ENCODE results near the gene ANGPTL2.

ANGPTL2 gene

GRCh38 chr9:127119320-127119709 lies 3.1 kb downstream of the ANGPTL2 start:
- H3K9me3 ChIP-seq (ENCODE audit: control insufficient read depth, insufficient read depth, low read length): no peaks in the 10 kb centered on the region
- no peak overlapping the region for H3K27ac ChIP-seq (ENCODE audit: low read depth, low read length)
- no peaks in the 10 kb centered on the region for H3K36me3 ChIP-seq (ENCODE audit: control insufficient read depth, low read length)
- H3F3A ChIP-seq (ENCODE audit: control insufficient read depth, insufficient read depth): no peaks in the 10 kb centered on the region
- H3K9me2 ChIP-seq (replicated peaks; ENCODE audit: control insufficient read depth, low read length): no peaks in the 10 kb centered on the region
- H4K20me1 ChIP-seq (ENCODE audit: control insufficient read depth, insufficient read depth, low read depth, low read length): 0 out of 2 replicates have a peak, but pooled peaks cover 5% of the 10 kb centered on the region
- H3K79me2 ChIP-seq (ENCODE audit: control insufficient read depth, low read length): no peaks in the 10 kb centered on the region
- no peak overlapping the region for H3K4me3 ChIP-seq (ENCODE audit: low read length)
- no peak overlapping the region for H3K4me2 ChIP-seq (ENCODE audit: low read length)
- peaks cover 11% of the 10 kb centered on the region for H3K27me3 ChIP-seq (ENCODE audit: control insufficient read depth, low read length)
- TF ChIP-seq CTCF (IDR thresholded peaks at IDR 0.05; ENCODE audit: low read depth, low read length, poor library complexity, severe bottlenecking): no peak
- no peak for TF ChIP-seq EZH2phosphoT487 (IDR thresholded peaks at IDR 0.05; ENCODE audit: borderline replicate concordance, low read length)
- peaks cover 20% of the 10 kb centered on the region for H3K4me1 ChIP-seq (ENCODE audit: control insufficient read depth, low read length)

- Histone ChIP-seq H3K9me2 (replicated peaks; ENCODE audit: control insufficient read depth, low read length) (no peaks in the 10 kb centered on the region), H3K4me1 (ENCODE audit: control insufficient read depth, low read length) (peaks cover 20% of the 10 kb centered on the region), H3K36me3 (ENCODE audit: control insufficient read depth, low read length) (no peaks in the 10 kb centered on the region), H3K9me3 (ENCODE audit: control insufficient read depth, insufficient read depth, low read length) (no peaks in the 10 kb centered on the region), H3K4me3 (ENCODE audit: low read length) (no peak overlapping the region), H3F3A (ENCODE audit: control insufficient read depth, insufficient read depth) (no peaks in the 10 kb centered on the region), H4K20me1 (ENCODE audit: control insufficient read depth, insufficient read depth, low read depth, low read length) (0 out of 2 replicates have a peak, but pooled peaks cover 5% of the 10 kb centered on the region), H3K27ac (ENCODE audit: low read depth, low read length) (no peak overlapping the region), H3K79me2 (ENCODE audit: control insufficient read depth, low read length) (no peaks in the 10 kb centered on the region), H3K4me2 (ENCODE audit: low read length) (no peak overlapping the region), H3K27me3 (ENCODE audit: control insufficient read depth, low read length) (peaks cover 11% of the 10 kb centered on the region)
- TF ChIP-seq EZH2phosphoT487 (IDR thresholded peaks at IDR 0.05; ENCODE audit: borderline replicate concordance, low read length) (no peak), CTCF (IDR thresholded peaks at IDR 0.05; ENCODE audit: low read depth, low read length, poor library complexity, severe bottlenecking) (no peak)
Observed at GRCh38 chr9:127118597-127119319, 3.7 kb downstream of the ANGPTL2 start.

- no peaks in the 10 kb centered on the region for H3K9me2 ChIP-seq (replicated peaks; ENCODE audit: control insufficient read depth, low read length)
Observed at GRCh38 chr9:127117801-127118200, 4.6 kb downstream of the ANGPTL2 start.

More at GRCh38 chr9:127117801-127118200, 4.6 kb downstream of the ANGPTL2 start:
- Histone ChIP-seq H3K4me1 (ENCODE audit: control insufficient read depth, low read length) (peaks cover 13% of the 10 kb centered on the region), H3K4me3 (ENCODE audit: low read length) (no peak overlapping the region), H3K27ac (ENCODE audit: low read depth, low read length) (no peak overlapping the region), H3K27me3 (ENCODE audit: control insufficient read depth, low read length) (peaks cover 5% of the 10 kb centered on the region; the same call in 1 of the 2 replicates), H3K36me3 (ENCODE audit: control insufficient read depth, low read length) (no peaks in the 10 kb centered on the region), H3F3A (ENCODE audit: control insufficient read depth, insufficient read depth) (no peaks in the 10 kb centered on the region), H4K20me1 (ENCODE audit: control insufficient read depth, insufficient read depth, low read depth, low read length) (no peaks in the 10 kb centered on the region), H3K4me2 (ENCODE audit: low read length) (no peak overlapping the region), H3K9me3 (ENCODE audit: control insufficient read depth, insufficient read depth, low read length) (no peaks in the 10 kb centered on the region), H3K79me2 (ENCODE audit: control insufficient read depth, low read length) (no peaks in the 10 kb centered on the region)
- TF ChIP-seq EZH2phosphoT487 (IDR thresholded peaks at IDR 0.05; ENCODE audit: borderline replicate concordance, low read length): no peak
- no peak for TF ChIP-seq CTCF (IDR thresholded peaks at IDR 0.05; ENCODE audit: low read depth, low read length, poor library complexity, severe bottlenecking)
